Osteoblast (primary cell): ENCODE data around the gene KRT36. TPM values are rescaled to one million over a fixed set of nuclear protein-coding genes. Genes with fewer than 3 reads are reported as not detected.
A peak's percentile ranks its signal among the peaks of the same experiment; 100 is the strongest.

Experiments used
- DNase-seq: peaks from one replicate; pipeline ENCODE4 v3.0.0; 2011; ENCODE audit warnings: low spot score, mixed read lengths; ENCODE audit not compliant: insufficient read length; ENCODE audit errors: missing footprints
- H2AFZ ChIP-seq: 2 replicates; pipeline ENCODE4 v1.6.0; 2011; ENCODE audit warnings: mild to moderate bottlenecking, low read length
- H3K27ac ChIP-seq: 2 replicates; pipeline ENCODE4 v1.5.1; 2011; ENCODE audit warnings: mild to moderate bottlenecking, low read depth, low read length, moderate library complexity
- H3K27me3 ChIP-seq: 2 replicates; pipeline ENCODE4 v1.6.0; 2012; ENCODE audit warnings: mild to moderate bottlenecking, control low read depth, inconsistent platforms, low read length, moderate library complexity; ENCODE audit not compliant: insufficient read depth
- H3K36me3 ChIP-seq: 2 replicates; pipeline ENCODE4 v1.5.1; 2011; ENCODE audit warnings: mild to moderate bottlenecking, low read length, control low read depth, moderate library complexity; ENCODE audit not compliant: insufficient read depth
- H3K4me1 ChIP-seq: 2 replicates; pipeline ENCODE4 v1.5.1; 2011; ENCODE audit warnings: mild to moderate bottlenecking, low read length, control low read depth, moderate library complexity; ENCODE audit not compliant: insufficient read depth
- H3K4me2 ChIP-seq: 2 replicates; pipeline ENCODE4 v1.6.0; 2011; ENCODE audit warnings: mild to moderate bottlenecking, low read length; ENCODE audit not compliant: insufficient read depth
- H3K4me3 ChIP-seq: fragments of 200-600 bp; sonication (generic); 3 replicates; pipeline ENCODE4 v1.5.1; 2012; ENCODE audit warnings: mild to moderate bottlenecking, low read length, inconsistent platforms; ENCODE audit not compliant: insufficient read depth
- H3K79me2 ChIP-seq: 2 replicates; pipeline ENCODE4 v1.6.0; 2012; ENCODE audit warnings: mild to moderate bottlenecking, low read length, control low read depth, inconsistent platforms; ENCODE audit not compliant: insufficient read depth
- H3K9me3 ChIP-seq: 2 replicates; pipeline ENCODE4 v1.5.1; 2011; ENCODE audit warnings: low read depth, low read length, control low read depth
- H4K20me1 ChIP-seq: 2 replicates; pipeline ENCODE4 v1.6.0; 2012; ENCODE audit warnings: mild to moderate bottlenecking, low read length, control low read depth; ENCODE audit not compliant: insufficient read depth
- CTCF ChIP-seq: IDR thresholded peaks from 2 replicates; pipeline ENCODE4 v1.5.1; 2011; ENCODE audit warnings: mild to moderate bottlenecking, low read depth, low read length, moderate library complexity; ENCODE audit errors: extremely low read depth
- total RNA-seq: library from RNA; depleted of rRNA; stranded (reverse); fragments of >200 nt; gene quantifications from 2 replicates; pipeline ENCODE4 v1.2.3, GENCODE V29; 2012

KRT36 gene
- total RNA-seq, 1 donor, result 0.36 TPM

- no peak overlapping the region for H2AFZ ChIP-seq
- DNase-seq, result no peak
- H4K20me1 ChIP-seq, result no peaks in the 10 kb centered on the region
- no peak for TF ChIP-seq CTCF
- no peak overlapping the region for H3K27ac ChIP-seq
- peaks cover 3% of the 10 kb centered on the region for H3K9me3 ChIP-seq
- no peaks in the 10 kb centered on the region for H3K27me3 ChIP-seq
- H3K4me2 ChIP-seq, result no peak overlapping the region
- no peaks in the 10 kb centered on the region for H3K79me2 ChIP-seq
- peaks cover 14% of the 10 kb centered on the region for H3K4me1 ChIP-seq
- no peaks in the 10 kb centered on the region for H3K36me3 ChIP-seq
- no peak overlapping the region for H3K4me3 ChIP-seq
These were observed 36.6 kb downstream of the KRT36 start for GRCh38 chr17:41453066-41453465.

GRCh38 chr17:41452281-41452680 is 37.4 kb downstream of the KRT36 start:
- H3K4me1 ChIP-seq, result peaks cover 19% of the 10 kb centered on the region
- H4K20me1 ChIP-seq, result no peaks in the 10 kb centered on the region
- no peaks in the 10 kb centered on the region for H3K79me2 ChIP-seq
- no peak overlapping the region for H3K27ac ChIP-seq
- H3K9me3 ChIP-seq, result peaks cover 3% of the 10 kb centered on the region
- no peak overlapping the region for H3K4me3 ChIP-seq
- no peak for DNase-seq
- H3K27me3 ChIP-seq, result no peaks in the 10 kb centered on the region
- H2AFZ ChIP-seq, result no peak overlapping the region
- no peaks in the 10 kb centered on the region for H3K36me3 ChIP-seq
- no peak overlapping the region for H3K4me2 ChIP-seq
- TF ChIP-seq CTCF, result no peak

- Histone ChIP-seq H3K27ac (peak overlapping the region; percentile 0), H3K36me3 (no peaks in the 10 kb centered on the region), H3K4me1 (peaks cover 29% of the 10 kb centered on the region), H3K27me3 (no peaks in the 10 kb centered on the region), H2AFZ (no peak overlapping the region), H3K4me2 (no peak overlapping the region), H3K9me3 (peaks cover 3% of the 10 kb centered on the region), H4K20me1 (no peaks in the 10 kb centered on the region), H3K79me2 (no peaks in the 10 kb centered on the region), H3K4me3 (no peak overlapping the region)
- peak; percentile 18 for DNase-seq
- no peak for TF ChIP-seq CTCF
These were observed 38.5 kb downstream of the KRT36 start for GRCh38 chr17:41451154-41451728.

GRCh38 chr17:41449008-41449407 is 40.7 kb downstream of the KRT36 start:
- no peak for DNase-seq
- Histone ChIP-seq H3K4me1 (peaks cover 23% of the 10 kb centered on the region), H3K4me2 (no peak overlapping the region), H3K9me3 (peaks cover 3% of the 10 kb centered on the region), H3K27me3 (no peaks in the 10 kb centered on the region), H3K4me3 (no peak overlapping the region), H4K20me1 (no peaks in the 10 kb centered on the region), H3K79me2 (no peaks in the 10 kb centered on the region), H3K36me3 (no peaks in the 10 kb centered on the region), H3K27ac (no peak overlapping the region), H2AFZ (no peak overlapping the region)
- TF ChIP-seq CTCF, result no peak
